ENCODE measurements around the gene CPA5.

DNA sequence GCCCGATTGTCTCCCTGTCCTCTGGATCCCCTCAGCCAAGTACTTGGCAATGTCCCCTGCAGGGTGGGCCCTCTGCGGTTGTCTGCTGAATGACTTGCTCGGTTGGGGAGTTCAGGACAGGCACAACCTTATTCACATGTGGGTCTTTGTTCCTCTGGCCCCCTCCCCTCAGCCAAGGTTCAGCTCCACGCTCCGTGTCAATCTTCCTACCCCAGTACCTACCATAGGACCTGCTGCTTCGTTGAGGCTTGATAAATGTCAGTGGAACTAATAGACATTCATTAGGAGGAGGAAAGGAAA is 7.1 kb downstream of the CPA5 start:
- TF ChIP-seq POLR2A (IDR thresholded peaks at IDR 0.05) (no peak), POLR2AphosphoS5 (IDR thresholded peaks at IDR 0.05; ENCODE audit: insufficient read depth in 1 of 2, low read depth in 1 of 2) (no peak)

Measured in vagina (tissue), 2 donors.